ENCODE data around the gene FBF1. TPM values are rescaled to one million over a fixed set of nuclear protein-coding genes. Genes with fewer than 3 reads are reported as not detected.

The FBF1 gene
- polyA plus RNA-seq, 1 donor (not counting 4 experiments of a cell fraction or from before 2014, with no cell fraction given) = 4.3 TPM

DNA sequence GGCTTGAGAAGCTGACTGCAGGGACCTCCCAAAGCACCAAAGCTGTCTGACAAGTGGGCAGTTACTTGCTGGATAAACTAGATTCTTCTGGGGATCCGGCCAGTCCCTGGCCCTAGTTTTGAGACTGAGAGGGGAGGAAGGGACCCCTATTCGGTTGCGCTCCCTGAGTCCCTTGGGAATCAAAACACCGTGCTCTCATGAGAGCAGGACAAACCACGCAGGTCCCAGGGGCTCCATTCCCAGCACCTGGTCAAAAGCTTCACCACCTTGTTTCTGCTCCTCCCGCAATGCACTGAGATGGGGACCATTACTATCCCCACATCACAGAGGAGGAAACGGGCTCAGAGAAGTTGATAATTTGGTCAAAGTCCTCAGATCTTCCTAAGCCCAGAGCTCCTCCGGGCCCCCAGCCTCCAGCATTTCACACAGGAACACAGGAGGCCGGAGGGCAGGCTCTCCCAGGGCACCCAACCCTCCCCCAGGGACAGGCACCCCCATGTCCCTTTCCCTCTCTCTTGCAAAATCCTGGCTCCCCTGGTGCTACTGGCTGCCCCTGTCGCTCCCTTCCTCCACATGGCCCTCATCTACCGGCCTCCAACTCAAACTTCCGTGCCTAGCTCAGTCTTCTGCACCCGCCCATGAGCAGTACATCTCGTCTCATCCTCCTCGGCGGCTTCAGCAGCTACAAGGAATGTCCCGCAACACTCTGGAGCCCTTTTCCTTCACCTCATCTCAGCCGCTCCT lies 47.4 kb downstream of the FBF1 start:
- no peak overlapping the region for H3K27ac ChIP-seq (ENCODE audit: control insufficient read depth, insufficient read depth, low read length)
- no peak overlapping the region for H2AFZ ChIP-seq (ENCODE audit: control insufficient read depth, low read length)
- no peak overlapping the region for H3K9ac ChIP-seq (ENCODE audit: control insufficient read depth, extremely low read depth, insufficient read depth, low read length)
- H3K9me3 ChIP-seq (ENCODE audit: control insufficient read depth, low read depth, low read length) = no peaks in the 10 kb centered on the region
- FAIRE-seq (no peak), DNase-seq (ENCODE audit: low read depth, low spot score) (no peak)
- H3K4me3 ChIP-seq (ENCODE audit: control insufficient read depth in 2 of 3, extremely low read depth in 1 of 3, insufficient read depth in 2 of 3, low read depth in 1 of 3, low read length in 3 of 3) = no peak overlapping the region
- no peaks in the 10 kb centered on the region for H3K9me1 ChIP-seq (ENCODE audit: control insufficient read depth, extremely low read depth, insufficient read depth, low read length)
- dilution Hi-C loops (cut with MboI; ENCODE audit: extremely low pct_ligation_motif_present, low sequenced_read_pairs) = no loop called here
- peaks cover 10 to 14% of the 10 kb centered on the region in 2 experiments for H3K36me3 ChIP-seq (ENCODE audit: control insufficient read depth in 2 of 2, extremely low read depth in 1 of 2, insufficient read depth in 2 of 2, low read length in 2 of 2)
- TF ChIP-seq EZH2 (IDR thresholded peaks at IDR 0.05; ENCODE audit: low read length) = no peak
- no peaks in the 10 kb centered on the region for H3K27me3 ChIP-seq (ENCODE audit: control insufficient read depth, extremely low read depth, insufficient read depth, low read length)
- H3K4me1 ChIP-seq (ENCODE audit: control insufficient read depth, extremely low read depth, insufficient read depth, low read length) = peaks cover 9% of the 10 kb centered on the region
- no peaks in the 10 kb centered on the region for H4K20me1 ChIP-seq (ENCODE audit: control insufficient read depth, extremely low read depth, insufficient read depth, low read length)
- H3K4me2 ChIP-seq (ENCODE audit: control insufficient read depth, extremely low read depth, insufficient read depth, low read depth, low read length) = no peak overlapping the region
- H3K79me2 ChIP-seq (ENCODE audit: control insufficient read depth, insufficient read depth, low read length) = peaks cover 4% of the 10 kb centered on the region

DNA sequence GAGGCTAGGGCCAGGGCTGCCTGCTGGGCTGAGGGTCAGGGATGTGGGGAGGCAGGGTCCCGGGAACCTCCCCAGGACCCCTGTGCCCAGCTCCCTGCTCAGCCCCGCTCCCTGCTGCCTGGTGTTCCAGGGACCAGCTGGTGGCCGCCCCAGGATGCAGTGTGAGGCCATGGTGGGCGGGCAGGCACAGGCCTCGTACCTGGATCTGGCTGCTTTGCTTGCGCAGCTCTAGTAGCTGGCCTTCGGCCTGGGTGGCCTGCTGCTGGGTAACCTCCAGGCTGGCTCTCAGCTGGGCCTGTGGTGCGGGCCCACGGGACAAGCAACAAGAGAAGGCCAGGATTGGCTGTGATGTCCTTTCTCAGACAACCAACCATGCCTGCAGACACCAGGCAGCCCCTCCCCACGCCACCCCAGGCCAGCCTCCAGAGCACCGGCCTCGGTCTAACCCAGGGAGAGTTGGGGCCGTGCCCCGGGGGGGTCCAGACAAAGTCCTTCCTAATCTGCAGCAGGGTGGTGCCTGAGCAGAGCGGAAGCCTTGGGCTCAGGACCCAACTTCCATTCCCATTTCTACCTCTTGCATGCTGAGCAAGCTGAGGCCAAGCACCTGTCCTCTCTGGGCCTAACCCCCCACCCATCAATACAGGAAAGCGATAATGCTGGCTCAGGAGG lies 48.2 kb downstream of the FBF1 start:
- Histone ChIP-seq H3K9me3 (ENCODE audit: control insufficient read depth, low read depth, low read length) (no peaks in the 10 kb centered on the region), H3K36me3 (ENCODE audit: control insufficient read depth in 2 of 2, extremely low read depth in 1 of 2, insufficient read depth in 2 of 2, low read length in 2 of 2) (peaks cover 7 to 10% of the 10 kb centered on the region in 2 experiments), H3K9ac (ENCODE audit: control insufficient read depth, extremely low read depth, insufficient read depth, low read length) (no peak overlapping the region), H3K4me1 (ENCODE audit: control insufficient read depth, extremely low read depth, insufficient read depth, low read length) (peaks cover 9% of the 10 kb centered on the region), H3K9me1 (ENCODE audit: control insufficient read depth, extremely low read depth, insufficient read depth, low read length) (no peaks in the 10 kb centered on the region), H3K4me2 (ENCODE audit: control insufficient read depth, extremely low read depth, insufficient read depth, low read depth, low read length) (no peak overlapping the region), H3K79me2 (ENCODE audit: control insufficient read depth, insufficient read depth, low read length) (peaks cover 4% of the 10 kb centered on the region), H4K20me1 (ENCODE audit: control insufficient read depth, extremely low read depth, insufficient read depth, low read length) (no peaks in the 10 kb centered on the region), H2AFZ (ENCODE audit: control insufficient read depth, low read length) (no peak overlapping the region), H3K27me3 (ENCODE audit: control insufficient read depth, extremely low read depth, insufficient read depth, low read length) (no peaks in the 10 kb centered on the region), H3K27ac (ENCODE audit: control insufficient read depth, insufficient read depth, low read length) (no peak overlapping the region), H3K4me3 (ENCODE audit: control insufficient read depth in 2 of 3, extremely low read depth in 1 of 3, insufficient read depth in 2 of 3, low read depth in 1 of 3, low read length in 3 of 3) (no peak overlapping the region)
- dilution Hi-C loops (cut with MboI; ENCODE audit: extremely low pct_ligation_motif_present, low sequenced_read_pairs) = no loop called here
- FAIRE-seq = no peak
- TF ChIP-seq EZH2 (IDR thresholded peaks at IDR 0.05; ENCODE audit: low read length) = no peak
- TF ChIP-seq, protein P1, sequence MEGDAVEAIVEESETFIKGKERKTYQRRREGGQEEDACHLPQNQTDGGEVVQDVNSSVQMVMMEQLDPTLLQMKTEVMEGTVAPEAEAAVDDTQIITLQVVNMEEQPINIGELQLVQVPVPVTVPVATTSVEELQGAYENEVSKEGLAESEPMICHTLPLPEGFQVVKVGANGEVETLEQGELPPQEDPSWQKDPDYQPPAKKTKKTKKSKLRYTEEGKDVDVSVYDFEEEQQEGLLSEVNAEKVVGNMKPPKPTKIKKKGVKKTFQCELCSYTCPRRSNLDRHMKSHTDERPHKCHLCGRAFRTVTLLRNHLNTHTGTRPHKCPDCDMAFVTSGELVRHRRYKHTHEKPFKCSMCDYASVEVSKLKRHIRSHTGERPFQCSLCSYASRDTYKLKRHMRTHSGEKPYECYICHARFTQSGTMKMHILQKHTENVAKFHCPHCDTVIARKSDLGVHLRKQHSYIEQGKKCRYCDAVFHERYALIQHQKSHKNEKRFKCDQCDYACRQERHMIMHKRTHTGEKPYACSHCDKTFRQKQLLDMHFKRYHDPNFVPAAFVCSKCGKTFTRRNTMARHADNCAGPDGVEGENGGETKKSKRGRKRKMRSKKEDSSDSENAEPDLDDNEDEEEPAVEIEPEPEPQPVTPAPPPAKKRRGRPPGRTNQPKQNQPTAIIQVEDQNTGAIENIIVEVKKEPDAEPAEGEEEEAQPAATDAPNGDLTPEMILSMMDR (optimal IDR thresholded peaks at IDR 0.05 in 1 of 3, IDR thresholded peaks at IDR 0.05 in 1 of 3, conservative IDR thresholded peaks at IDR 0.05 in 1 of 3; ENCODE audit: extremely low read depth in 1 of 3, insufficient read depth in 2 of 3, low read length in 3 of 3) = no peak
- no peak for DNase-seq (ENCODE audit: low read depth, low spot score)

Data from keratinocyte (primary cell).